MM.1S (cell line): ENCODE data around the gene ADSS1.

Experiments
- CTCF ChIP-seq: fragments of 300-600 bp; sonication (generic); IDR thresholded peaks from 2 replicates; pipeline ENCODE4 v1.5.1; 2016; ENCODE audit warnings: antibody characterized with exemption, low read length, mixed read lengths
- EZH2 ChIP-seq: fragments of 300-600 bp; sonication (generic); optimal IDR thresholded peaks from 2 replicates; pipeline ENCODE3; 2017; ENCODE audit warnings: low read depth, mild to moderate bottlenecking, antibody characterized with exemption, low read length, mixed read lengths
- EZH2phosphoT487 ChIP-seq: fragments of 300-600 bp; sonication (generic); IDR thresholded peaks from 2 replicates; pipeline ENCODE4 v1.6.1; 2018; ENCODE audit warnings: antibody characterized with exemption, low read length

- TF ChIP-seq CTCF, result no peak
- no peak for TF ChIP-seq EZH2
- no peak for TF ChIP-seq EZH2phosphoT487
Measured at GRCh38 chr14:104773505-104774452, 49.8 kb downstream of the ADSS1 start.
